HG03457 (cell line): ENCODE results near the gene TRAK1.

ENCODE experiments used
- ATAC-seq: cut with Tn5 transposase; IDR thresholded peaks from one replicate; pipeline ENCODE4 v1.9.1; 2021; ENCODE audit warnings: moderate number of reproducible peaks; ENCODE audit not compliant: unreplicated experiment

The TRAK1 gene

GRCh38 chr3:42120866-42121265, 29.7 kb downstream of the TRAK1 start:
- ATAC-seq = no peak

GRCh38 chr3:42122261-42123011, 31.3 kb downstream of the TRAK1 start:
- no peak for ATAC-seq

GRCh38 chr3:42123012-42123581, 31.9 kb downstream of the TRAK1 start:
- ATAC-seq = no peak

GRCh38 chr3:42123824-42124658, 32.9 kb downstream of the TRAK1 start:
- no peak for ATAC-seq

GRCh38 chr3:42127226-42127625, 36.1 kb downstream of the TRAK1 start:
- ATAC-seq = no peak

GRCh38 chr3:42128526-42128925, 37.4 kb downstream of the TRAK1 start:
- no peak for ATAC-seq

- ATAC-seq = no peak
These were observed 38.1 kb downstream of the TRAK1 start for GRCh38 chr3:42129014-42129953.

- no peak for ATAC-seq
These were observed 38.8 kb downstream of the TRAK1 start for GRCh38 chr3:42130007-42130328.

GRCh38 chr3:42130329-42131070, 39.3 kb downstream of the TRAK1 start:
- ATAC-seq = no peak

GRCh38 chr3:42133500-42134298, 42.5 kb downstream of the TRAK1 start:
- no peak for ATAC-seq

- ATAC-seq = no peak
These were observed 43.8 kb downstream of the TRAK1 start for GRCh38 chr3:42134867-42135464.

GRCh38 chr3:42139621-42140453, 48.7 kb downstream of the TRAK1 start:
- no peak for ATAC-seq

GRCh38 chr3:42140665-42141203, 49.6 kb downstream of the TRAK1 start:
- no peak for ATAC-seq

- ATAC-seq = no peak
These were observed 52.3 kb downstream of the TRAK1 start for GRCh38 chr3:42143440-42143839.

GRCh38 chr3:42144209-42144608, 53.1 kb downstream of the TRAK1 start:
- no peak for ATAC-seq

- ATAC-seq = no peak
These were observed 57.1 kb downstream of the TRAK1 start for GRCh38 chr3:42148086-42148848.

GRCh38 chr3:42148982-42149432, 57.9 kb downstream of the TRAK1 start:
- ATAC-seq = no peak
